Activated B cell treated with CpG ODN at 0.5 μM for 24 hours (primary cell): ENCODE data around the gene PSD4. TPM values are rescaled to one million over a fixed set of nuclear protein-coding genes. Genes with fewer than 3 reads are reported as not detected.

Experiments
- ATAC-seq: fragments of 200-7000 bp; cut with Tn5 transposase; one replicate; pipeline ENCODE4 v1.10.0; 2021; ENCODE audit warnings: low read depth, mild to moderate bottlenecking, moderate library complexity
- CTCF ChIA-PET: fragments of 350-600 bp; sonication (Branson Sonifier 250); formaldehyde crosslinking; loops from one replicate; lab custom pipeline; 2021; ENCODE audit warnings: antibody characterized with exemption; lab: Charles Lee
- POLR2A ChIA-PET: fragments of 350-600 bp; sonication (Branson Sonifier 250); formaldehyde crosslinking; loops from one replicate; lab custom pipeline; 2021; ENCODE audit warnings: antibody characterized with exemption; lab: Charles Lee
- DNase-seq: peaks from one replicate; pipeline ENCODE4 v3.0.0; 2022
- H3K27ac Mint-ChIP-seq: one replicate; pipeline ENCODE4 v1.8.0; 2020; ENCODE audit warnings: mixed read lengths
- H3K27me3 Mint-ChIP-seq: one replicate; pipeline ENCODE4 v1.8.0; 2021; ENCODE audit warnings: mixed read lengths
- H3K36me3 Mint-ChIP-seq: one replicate; pipeline ENCODE4 v1.8.0; 2021; ENCODE audit warnings: low read depth, mixed read lengths
- H3K4me1 Mint-ChIP-seq: one replicate; pipeline ENCODE4 v1.8.0; 2021; ENCODE audit warnings: mixed read lengths
- H3K4me3 Mint-ChIP-seq: one replicate; pipeline ENCODE4 v1.8.0; 2020; ENCODE audit warnings: mild to moderate bottlenecking, mixed read lengths
- H3K9me3 Mint-ChIP-seq: one replicate; pipeline ENCODE4 v1.8.0; 2020; ENCODE audit warnings: mixed read lengths
- CTCF ChIP-seq: fragments of 200-600 bp; IDR thresholded peaks from one replicate; pipeline ENCODE4 v1.8.0; 2022; ENCODE audit warnings: antibody characterized with exemption, mild to moderate bottlenecking
- intact Hi-C: fragments of 100-400 bp; cut with micrococcal nuclease; formaldehyde crosslinking; loops from one replicate; pipeline ENCODE4 v1.15.1; 2024
- total RNA-seq: library from RNA; stranded (reverse); gene quantifications from 2 replicates; pipeline ENCODE4 v1.2.3, GENCODE V29; 2022

Gene PSD4
- total RNA-seq, 1 donor from 2014 or later = 182 TPM

GRCh38 chr2:113227290-113227689 lies 53.5 kb downstream of the PSD4 start:
- DNase-seq (no peak), ATAC-seq (no peak)
- no peaks in the 10 kb centered on the region for H3K36me3 Mint-ChIP-seq
- H3K4me1 Mint-ChIP-seq = no peaks in the 10 kb centered on the region
- H3K27me3 Mint-ChIP-seq = peaks cover 2% of the 10 kb centered on the region
- ChIA-PET CTCF (no interaction called here), POLR2A (no interaction called here)
- H3K27ac Mint-ChIP-seq = no peak overlapping the region
- H3K4me3 Mint-ChIP-seq = no peak overlapping the region
- TF ChIP-seq CTCF = no peak
- intact Hi-C loops = no loop called here
- no peaks in the 10 kb centered on the region for H3K9me3 Mint-ChIP-seq

GRCh38 chr2:113227698-113228097 lies 53.9 kb downstream of the PSD4 start:
- no peaks in the 10 kb centered on the region for H3K9me3 Mint-ChIP-seq
- DNase-seq (no peak), ATAC-seq (no peak)
- ChIA-PET CTCF (no interaction called here), POLR2A (no interaction called here)
- H3K27me3 Mint-ChIP-seq = peaks cover 2% of the 10 kb centered on the region
- H3K4me3 Mint-ChIP-seq = no peak overlapping the region
- TF ChIP-seq CTCF = no peak
- no peak overlapping the region for H3K27ac Mint-ChIP-seq
- H3K4me1 Mint-ChIP-seq = no peaks in the 10 kb centered on the region
- intact Hi-C loops = no loop called here
- H3K36me3 Mint-ChIP-seq = no peaks in the 10 kb centered on the region

- DNase-seq = no peak
- TF ChIP-seq CTCF = no peak
- Mint-ChIP-seq H3K27ac (no peak overlapping the region), H3K4me1 (no peaks in the 10 kb centered on the region), H3K9me3 (no peaks in the 10 kb centered on the region), H3K4me3 (no peak overlapping the region), H3K36me3 (no peaks in the 10 kb centered on the region), H3K27me3 (peaks cover 2% of the 10 kb centered on the region)
- no peak for ATAC-seq
- intact Hi-C loops = no loop called here
- ChIA-PET CTCF (no interaction called here), POLR2A (no interaction called here)
These were observed 54.6 kb downstream of the PSD4 start for GRCh38 chr2:113228351-113228750.

- H3K4me3 Mint-ChIP-seq = no peak overlapping the region
- no peaks in the 10 kb centered on the region for H3K36me3 Mint-ChIP-seq
- no peaks in the 10 kb centered on the region for H3K9me3 Mint-ChIP-seq
- ATAC-seq (no peak), DNase-seq (no peak)
- intact Hi-C loops = no loop called here
- no peak overlapping the region for H3K27ac Mint-ChIP-seq
- peaks cover 2% of the 10 kb centered on the region for H3K27me3 Mint-ChIP-seq
- no peaks in the 10 kb centered on the region for H3K4me1 Mint-ChIP-seq
- no peak for TF ChIP-seq CTCF
- CTCF ChIA-PET = no interaction called here
- POLR2A ChIA-PET = no interaction called here
These were observed 55.4 kb downstream of the PSD4 start for GRCh38 chr2:113228991-113229716.

GRCh38 chr2:113229795-113230194 lies 56.0 kb downstream of the PSD4 start:
- POLR2A ChIA-PET = no interaction called here
- H3K27ac Mint-ChIP-seq = no peak overlapping the region

More at GRCh38 chr2:113229795-113230194, 56.0 kb downstream of the PSD4 start:
- Mint-ChIP-seq H3K4me3 (no peak overlapping the region), H3K27me3 (no peaks in the 10 kb centered on the region), H3K4me1 (no peaks in the 10 kb centered on the region), H3K9me3 (no peaks in the 10 kb centered on the region), H3K36me3 (no peaks in the 10 kb centered on the region)
- DNase-seq = no peak
- no peak for TF ChIP-seq CTCF
- CTCF ChIA-PET = no interaction called here
- intact Hi-C loops = no loop called here
- no peak for ATAC-seq
